BJ (cell line): ENCODE results near the gene FCHO2. TPM values are rescaled to one million over a fixed set of nuclear protein-coding genes. Genes with fewer than 3 reads are reported as not detected.

Experiments used
- CTCF ChIA-PET: fragments of 350-600 bp; formaldehyde crosslinking; extraction: SDS; loops from one replicate; lab custom pipeline; 2021; ENCODE audit warnings: antibody characterized with exemption, inconsistent platforms; lab: Yijun Ruan, JAX
- POLR2A ChIA-PET: fragments of 300-600 bp; sonication (Branson Sonifier 250); formaldehyde crosslinking; extraction: SDS; loops from one replicate; lab custom pipeline; 2021; ENCODE audit warnings: antibody characterized with exemption; lab: Charles Lee
- DNase-seq: peaks from one replicate; pipeline ENCODE4 v3.0.0-alpha.2; 2011; ENCODE audit warnings: low read depth
- H3K27me3 ChIP-seq: 2 replicates; pipeline ENCODE4 v1.6.0; 2011; ENCODE audit warnings: low read length; ENCODE audit not compliant: control insufficient read depth, insufficient read depth
- H3K36me3 ChIP-seq: 2 replicates; pipeline ENCODE4 v1.5.1; 2011; ENCODE audit warnings: low read length; ENCODE audit not compliant: control insufficient read depth, insufficient read depth
- H3K4me3 ChIP-seq: 2 replicates; pipeline ENCODE4 v1.5.1; 2011; ENCODE audit warnings: low read depth, mild to moderate bottlenecking, control low read depth, low read length
- CTCF ChIP-seq: IDR thresholded peaks from 2 replicates; pipeline ENCODE4 v1.5.1; 2011; ENCODE audit warnings: low read depth, mild to moderate bottlenecking, control low read depth, inconsistent platforms, low read length, moderate library complexity; ENCODE audit not compliant: insufficient read depth
- polyA plus RNA-seq: library from polyadenylated mRNA; depleted of rRNA; stranded (reverse); fragments of >200 nt; gene quantifications from 2 replicates; pipeline ENCODE4 v1.2.3, GENCODE V29; 2011

The FCHO2 gene
- polyA plus RNA-seq, 1 experiment = 15.7 TPM

- POLR2A ChIA-PET = interaction anchor here (0.6 kb wide), 1 partner anchor 18 kb away, joined by 3 read pairs; no protein-coding TSS in a partner anchor
- no peaks in the 10 kb centered on the region for H3K36me3 ChIP-seq
- no peak for TF ChIP-seq CTCF
- CTCF ChIA-PET = interaction anchor here (2.5 kb wide), 1 partner anchor 84 kb away, joined by 8 read pairs; no protein-coding TSS in a partner anchor
- H3K27me3 ChIP-seq = no peaks in the 10 kb centered on the region
- no peak for DNase-seq
- no peak overlapping the region for H3K4me3 ChIP-seq
Observed at GRCh38 chr5:73117088-73117740, 161.4 kb downstream of the FCHO2 start.

- ChIA-PET CTCF (interaction anchor here (0.6 kb wide), 1 partner anchor 393 kb away, joined by 3 read pairs; no protein-coding TSS in a partner anchor), POLR2A (no interaction called here)
- no peak for TF ChIP-seq CTCF
- no peak for DNase-seq
- H3K36me3 ChIP-seq = no peaks in the 10 kb centered on the region
- H3K4me3 ChIP-seq = no peak overlapping the region
- H3K27me3 ChIP-seq = no peaks in the 10 kb centered on the region
Observed at GRCh38 chr5:73118391-73118973, 162.6 kb downstream of the FCHO2 start.

- H3K36me3 ChIP-seq = no peaks in the 10 kb centered on the region
- no peak for DNase-seq
- POLR2A ChIA-PET = no interaction called here
- no peaks in the 10 kb centered on the region for H3K27me3 ChIP-seq
- no peak for TF ChIP-seq CTCF
- CTCF ChIA-PET = interaction anchor here (0.6 to 1.0 kb wide), 2 partner anchors 51 to 392 kb away, joined by 3 read pairs; no protein-coding TSS in a partner anchor
- no peak overlapping the region; the same call in 1 of the 2 replicates for H3K4me3 ChIP-seq
Observed at GRCh38 chr5:73119451-73120157, 163.8 kb downstream of the FCHO2 start.

GRCh38 chr5:73120222-73121118, 164.6 kb downstream of the FCHO2 start, which contains the start of gene TMEM171:
TSS of gene TMEM171 (plus strand) at chr5:73120575. CDS start at chr5:73123374, 2,799 bp downstream.
- no peak for DNase-seq
- Histone ChIP-seq H3K4me3 (peak within 1 kb of the TSS; percentile 36), H3K36me3 (no peaks in the 10 kb centered on the region), H3K27me3 (no peaks in the 10 kb centered on the region)
- POLR2A ChIA-PET = no interaction called here
- CTCF ChIA-PET = interaction anchor here (1.0 kb wide), 1 partner anchor 50 kb away, joined by 3 read pairs; no protein-coding TSS in a partner anchor
- TF ChIP-seq CTCF = no peak
